Measurements from ENCODE around the gene KCNJ2. TPM values are rescaled to one million over a fixed set of nuclear protein-coding genes. Genes with fewer than 3 reads are reported as not detected.

KCNJ2 gene
- total and polyA plus RNA-seq, 2 experiments from 2014 or later, result 0.75 to 1.1 TPM

- Histone ChIP-seq H3K4me2 (ENCODE audit: unreplicated experiment) (no peak overlapping the region), H2AFZ (no peak overlapping the region), H3K9me2 (ENCODE audit: insufficient read depth) (no peaks in the 10 kb centered on the region), H3K79me2 (ENCODE audit: insufficient read depth) (no peaks in the 10 kb centered on the region), H3K9ac (no peak overlapping the region), H3K27me3 (replicated peaks; ENCODE audit: insufficient read depth) (no peaks in the 10 kb centered on the region), H3K9me3 (ENCODE audit: low read depth) (no peaks in the 10 kb centered on the region), H3K36me3 (ENCODE audit: low read depth) (no peaks in the 10 kb centered on the region), H3K4me1 (ENCODE audit: insufficient read depth) (no peaks in the 10 kb centered on the region), H3K27ac (no peak overlapping the region), H3F3A (ENCODE audit: insufficient read depth) (no peaks in the 10 kb centered on the region), H4K20me1 (ENCODE audit: insufficient read depth) (no peaks in the 10 kb centered on the region), H3K4me3 (no peak overlapping the region)
- 92 to 96% methylated on average over 3 of the region's 3 CpGs for WGBS, 2 experiments (ENCODE audit: low coverage in 1 of 2, low lambda C conversion rate in 2 of 2, missing lambda C conversion rate in 2 of 2)
- in situ Hi-C loops (cut with MboI), result no loop called here
- no peak for TF ChIP-seq EZH2phosphoT487 (IDR thresholded peaks at IDR 0.05; ENCODE audit: insufficient read depth, low read depth)
- TF ChIP-seq EZH2 (IDR thresholded peaks at IDR 0.05; ENCODE audit: insufficient read depth, poor library complexity, severe bottlenecking), result no peak
- no peak for DNase-seq
Observed at GRCh38 chr17:70121126-70121525, 48.2 kb upstream of the KCNJ2 start.

DNA sequence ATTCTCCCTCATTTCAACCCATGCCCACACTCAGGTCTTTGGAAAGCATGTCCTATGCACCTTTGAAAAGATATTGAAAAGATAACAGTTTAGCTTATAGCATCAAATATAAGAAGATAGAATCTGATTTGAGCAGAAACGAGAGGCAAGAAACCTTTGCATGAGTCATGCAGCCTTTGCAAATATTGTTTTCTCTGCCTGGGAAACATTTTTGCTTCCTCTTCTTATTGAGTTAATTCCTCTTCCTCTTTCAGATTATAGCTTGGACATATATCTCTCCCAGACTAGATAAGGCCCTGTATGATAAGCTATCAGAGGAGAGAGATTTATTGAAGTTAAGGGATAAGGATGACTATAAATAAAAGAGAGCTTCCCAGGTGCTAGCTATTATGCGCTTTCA is 46.1 kb upstream of the KCNJ2 start:
- H3K4me1 ChIP-seq (ENCODE audit: insufficient read depth), result no peaks in the 10 kb centered on the region
- no peak overlapping the region for H2AFZ ChIP-seq
- H3K27me3 ChIP-seq (replicated peaks; ENCODE audit: insufficient read depth), result no peaks in the 10 kb centered on the region
- no peaks in the 10 kb centered on the region for H3K9me3 ChIP-seq (ENCODE audit: low read depth)
- no peak for DNase-seq
- no peaks in the 10 kb centered on the region for H3F3A ChIP-seq (ENCODE audit: insufficient read depth)
- H3K36me3 ChIP-seq (ENCODE audit: low read depth), result no peaks in the 10 kb centered on the region
- WGBS, 2 experiments (ENCODE audit: low coverage in 1 of 2, low lambda C conversion rate in 2 of 2, missing lambda C conversion rate in 2 of 2), result 64 to 69% methylated on average over 2 of the region's 2 CpGs
- H3K4me3 ChIP-seq, result no peak overlapping the region
- no peak overlapping the region for H3K9ac ChIP-seq
- H3K4me2 ChIP-seq (ENCODE audit: unreplicated experiment), result no peak overlapping the region
- H4K20me1 ChIP-seq (ENCODE audit: insufficient read depth), result no peaks in the 10 kb centered on the region
- H3K27ac ChIP-seq, result no peak overlapping the region
- no peak for TF ChIP-seq EZH2phosphoT487 (IDR thresholded peaks at IDR 0.05; ENCODE audit: insufficient read depth, low read depth)
- no peak for TF ChIP-seq EZH2 (IDR thresholded peaks at IDR 0.05; ENCODE audit: insufficient read depth, poor library complexity, severe bottlenecking)
- H3K79me2 ChIP-seq (ENCODE audit: insufficient read depth), result no peaks in the 10 kb centered on the region
- in situ Hi-C loops (cut with MboI), result no loop called here
- H3K9me2 ChIP-seq (ENCODE audit: insufficient read depth), result no peaks in the 10 kb centered on the region

- Histone ChIP-seq H2AFZ (no peak overlapping the region), H3K27ac (no peak overlapping the region), H3K79me2 (ENCODE audit: insufficient read depth) (no peaks in the 10 kb centered on the region), H3K9me3 (ENCODE audit: low read depth) (no peaks in the 10 kb centered on the region), H3K9ac (no peak overlapping the region), H3K9me2 (ENCODE audit: insufficient read depth) (no peaks in the 10 kb centered on the region), H3K27me3 (replicated peaks; ENCODE audit: insufficient read depth) (no peaks in the 10 kb centered on the region), H3K4me1 (ENCODE audit: insufficient read depth) (no peaks in the 10 kb centered on the region), H3K4me3 (no peak overlapping the region), H3F3A (ENCODE audit: insufficient read depth) (no peaks in the 10 kb centered on the region), H3K36me3 (ENCODE audit: low read depth) (no peaks in the 10 kb centered on the region), H3K4me2 (ENCODE audit: unreplicated experiment) (no peak overlapping the region), H4K20me1 (ENCODE audit: insufficient read depth) (no peaks in the 10 kb centered on the region)
- WGBS, 2 experiments (ENCODE audit: low coverage in 1 of 2, low lambda C conversion rate in 2 of 2, missing lambda C conversion rate in 2 of 2), result 66 to 67% methylated on average over 3 of the region's 3 CpGs
- TF ChIP-seq EZH2phosphoT487 (IDR thresholded peaks at IDR 0.05; ENCODE audit: insufficient read depth, low read depth), result no peak
- no peak for TF ChIP-seq EZH2 (IDR thresholded peaks at IDR 0.05; ENCODE audit: insufficient read depth, poor library complexity, severe bottlenecking)
- in situ Hi-C loops (cut with MboI), result no loop called here
- DNase-seq, result no peak
Observed at GRCh38 chr17:70124723-70125122, 44.6 kb upstream of the KCNJ2 start.

DNA sequence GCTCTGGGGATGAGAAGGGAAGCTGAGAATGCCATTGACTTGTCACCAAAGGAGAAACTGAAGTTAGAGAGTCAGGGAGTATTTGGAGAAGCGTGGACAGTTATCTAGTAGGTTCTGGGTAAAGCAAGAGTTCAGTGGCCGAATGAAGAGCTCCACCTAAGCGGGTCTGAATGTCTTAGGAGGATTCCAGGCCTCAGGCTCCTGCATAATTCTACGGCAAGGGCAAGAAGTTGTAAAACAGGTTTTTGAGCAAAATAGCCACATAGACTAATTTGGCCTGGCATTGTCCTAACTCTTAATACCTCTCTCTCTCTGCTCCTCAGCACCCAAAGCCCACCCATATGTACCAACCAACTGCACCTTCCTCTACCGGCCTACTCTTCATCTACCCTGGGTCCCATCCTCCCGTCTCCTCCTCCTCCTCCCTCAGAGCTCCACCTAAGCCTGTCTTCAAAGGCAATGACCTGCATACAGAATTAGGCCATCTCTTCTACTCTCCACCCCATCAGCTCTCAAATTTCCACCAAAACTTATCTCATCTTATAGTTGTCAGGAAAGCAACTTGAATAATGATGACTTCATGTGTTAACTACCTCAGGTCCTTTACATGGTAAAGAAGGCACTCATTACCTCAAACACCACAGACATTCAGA is 42.0 kb upstream of the KCNJ2 start:
- H3K36me3 ChIP-seq (ENCODE audit: low read depth), result no peaks in the 10 kb centered on the region
- DNase-seq, result no peak
- no peaks in the 10 kb centered on the region for H3K4me1 ChIP-seq (ENCODE audit: insufficient read depth)
- no peak for TF ChIP-seq EZH2 (IDR thresholded peaks at IDR 0.05; ENCODE audit: insufficient read depth, poor library complexity, severe bottlenecking)
- TF ChIP-seq EZH2phosphoT487 (IDR thresholded peaks at IDR 0.05; ENCODE audit: insufficient read depth, low read depth), result no peak
- no peaks in the 10 kb centered on the region for H3K79me2 ChIP-seq (ENCODE audit: insufficient read depth)
- H3K27me3 ChIP-seq (replicated peaks; ENCODE audit: insufficient read depth), result no peaks in the 10 kb centered on the region
- no peak overlapping the region for H3K4me2 ChIP-seq (ENCODE audit: unreplicated experiment)
- H3K9me2 ChIP-seq (ENCODE audit: insufficient read depth), result no peaks in the 10 kb centered on the region
- no peak overlapping the region for H3K27ac ChIP-seq
- no peak overlapping the region for H3K9ac ChIP-seq
- no peaks in the 10 kb centered on the region for H3F3A ChIP-seq (ENCODE audit: insufficient read depth)
- no peaks in the 10 kb centered on the region for H4K20me1 ChIP-seq (ENCODE audit: insufficient read depth)
- 86 to 95% methylated on average over 6 of the region's 6 CpGs for WGBS, 2 experiments (ENCODE audit: low coverage in 1 of 2, low lambda C conversion rate in 2 of 2, missing lambda C conversion rate in 2 of 2)
- in situ Hi-C loops (cut with MboI), result no loop called here
- H2AFZ ChIP-seq, result no peak overlapping the region
- H3K9me3 ChIP-seq (ENCODE audit: low read depth), result no peaks in the 10 kb centered on the region
- no peak overlapping the region for H3K4me3 ChIP-seq

All from GM23248 (cell line).